AG04450 (cell line): ENCODE results near the gene ABI1. TPM values are rescaled to one million over a fixed set of nuclear protein-coding genes. Genes with fewer than 3 reads are reported as not detected.

Source experiments
- CTCF ChIA-PET: fragments of 300-600, 350-600 bp; formaldehyde crosslinking; extraction: SDS; loops from one replicate; lab custom pipeline; 2022; ENCODE audit warnings: antibody characterized with exemption, inconsistent platforms; lab: Charles Lee
- POLR2A ChIA-PET: fragments of 350-600 bp; formaldehyde crosslinking; extraction: SDS; loops from one replicate; lab custom pipeline; 2021; ENCODE audit warnings: antibody characterized with exemption, inconsistent platforms; lab: Yijun Ruan, JAX
- DNase-seq: peaks from one replicate; pipeline ENCODE4 v3.0.0-alpha.2; 2011; ENCODE audit warnings: low read depth, low spot score
- H3K27ac ChIP-seq: one replicate; pipeline ENCODE4 v1.5.1; 2012; ENCODE audit warnings: low read depth, low read length, control low read depth
- H3K27me3 ChIP-seq: one replicate; pipeline ENCODE4 v1.6.0; 2012; ENCODE audit warnings: low read length; ENCODE audit not compliant: control insufficient read depth, insufficient read depth
- H3K4me3 ChIP-seq: 2 replicates; pipeline ENCODE4 v1.5.1; 2011; ENCODE audit warnings: mild to moderate bottlenecking, low read depth, low read length, control low read depth
- H3K9me3 ChIP-seq: 2 replicates; pipeline ENCODE4 v1.5.1; 2012; ENCODE audit warnings: low read length; ENCODE audit not compliant: control insufficient read depth, insufficient read depth
- polyA plus RNA-seq: library from polyadenylated mRNA; depleted of rRNA; stranded (reverse); fragments of >200 nt; gene quantifications from 2 replicates; pipeline ENCODE4 v1.2.3, GENCODE V29; 2011
- TF ChIP-seq, protein P1 (sequence below): IDR thresholded peaks from 2 replicates; pipeline ENCODE4 v1.5.1; 2011; ENCODE audit warnings: low read depth, low read length, control low read depth, inconsistent platforms

ABI1 gene
- polyA plus RNA-seq, 1 experiment, result 64.2 TPM

DNA sequence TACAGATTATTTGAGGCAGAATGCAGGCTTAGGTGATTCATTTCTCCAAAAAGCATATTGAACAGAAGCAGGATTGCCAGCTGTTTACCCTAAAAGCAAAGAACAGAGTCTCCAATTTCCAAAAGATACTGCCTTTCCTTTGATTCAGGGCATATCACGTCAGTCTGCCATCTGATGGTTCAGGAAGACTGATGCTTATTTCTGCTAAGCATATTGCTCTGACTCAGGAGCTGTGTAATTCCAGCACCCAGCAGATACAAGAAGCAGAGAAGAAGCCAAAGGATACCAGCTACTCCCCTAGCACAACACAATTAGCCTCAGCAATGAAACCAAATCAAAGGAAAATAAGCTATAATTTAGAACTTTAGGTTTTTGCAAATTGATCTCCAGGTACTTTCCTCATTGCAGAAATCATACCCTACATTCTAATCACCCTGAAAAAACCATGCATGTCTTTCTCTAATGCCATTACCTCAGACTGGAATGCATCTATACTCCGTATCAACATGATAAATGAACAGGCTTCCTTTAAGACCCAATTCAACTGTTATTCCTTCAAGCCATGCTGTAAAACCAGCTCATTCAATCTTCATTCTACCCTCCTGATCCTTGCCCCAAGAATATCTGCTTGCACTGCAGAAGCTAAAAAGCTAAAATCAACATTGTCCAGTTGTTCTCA is 55.1 kb downstream of the ABI1 start:
- ChIA-PET CTCF (interaction anchor here (0.8 to 2.4 kb wide), 3 partner anchors 28 to 80 kb away, joined by 3 to 7 read pairs (median 5); partner anchors contain the start of gene ABI1), POLR2A (no interaction called here)
- H3K9me3 ChIP-seq, result no peaks in the 10 kb centered on the region
- H3K4me3 ChIP-seq, result no peak overlapping the region
- peak; percentile 13 for DNase-seq
- H3K27me3 ChIP-seq, result no peaks in the 10 kb centered on the region
- no peak overlapping the region for H3K27ac ChIP-seq
- TF ChIP-seq, protein P1, sequence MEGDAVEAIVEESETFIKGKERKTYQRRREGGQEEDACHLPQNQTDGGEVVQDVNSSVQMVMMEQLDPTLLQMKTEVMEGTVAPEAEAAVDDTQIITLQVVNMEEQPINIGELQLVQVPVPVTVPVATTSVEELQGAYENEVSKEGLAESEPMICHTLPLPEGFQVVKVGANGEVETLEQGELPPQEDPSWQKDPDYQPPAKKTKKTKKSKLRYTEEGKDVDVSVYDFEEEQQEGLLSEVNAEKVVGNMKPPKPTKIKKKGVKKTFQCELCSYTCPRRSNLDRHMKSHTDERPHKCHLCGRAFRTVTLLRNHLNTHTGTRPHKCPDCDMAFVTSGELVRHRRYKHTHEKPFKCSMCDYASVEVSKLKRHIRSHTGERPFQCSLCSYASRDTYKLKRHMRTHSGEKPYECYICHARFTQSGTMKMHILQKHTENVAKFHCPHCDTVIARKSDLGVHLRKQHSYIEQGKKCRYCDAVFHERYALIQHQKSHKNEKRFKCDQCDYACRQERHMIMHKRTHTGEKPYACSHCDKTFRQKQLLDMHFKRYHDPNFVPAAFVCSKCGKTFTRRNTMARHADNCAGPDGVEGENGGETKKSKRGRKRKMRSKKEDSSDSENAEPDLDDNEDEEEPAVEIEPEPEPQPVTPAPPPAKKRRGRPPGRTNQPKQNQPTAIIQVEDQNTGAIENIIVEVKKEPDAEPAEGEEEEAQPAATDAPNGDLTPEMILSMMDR, result no peak

DNA sequence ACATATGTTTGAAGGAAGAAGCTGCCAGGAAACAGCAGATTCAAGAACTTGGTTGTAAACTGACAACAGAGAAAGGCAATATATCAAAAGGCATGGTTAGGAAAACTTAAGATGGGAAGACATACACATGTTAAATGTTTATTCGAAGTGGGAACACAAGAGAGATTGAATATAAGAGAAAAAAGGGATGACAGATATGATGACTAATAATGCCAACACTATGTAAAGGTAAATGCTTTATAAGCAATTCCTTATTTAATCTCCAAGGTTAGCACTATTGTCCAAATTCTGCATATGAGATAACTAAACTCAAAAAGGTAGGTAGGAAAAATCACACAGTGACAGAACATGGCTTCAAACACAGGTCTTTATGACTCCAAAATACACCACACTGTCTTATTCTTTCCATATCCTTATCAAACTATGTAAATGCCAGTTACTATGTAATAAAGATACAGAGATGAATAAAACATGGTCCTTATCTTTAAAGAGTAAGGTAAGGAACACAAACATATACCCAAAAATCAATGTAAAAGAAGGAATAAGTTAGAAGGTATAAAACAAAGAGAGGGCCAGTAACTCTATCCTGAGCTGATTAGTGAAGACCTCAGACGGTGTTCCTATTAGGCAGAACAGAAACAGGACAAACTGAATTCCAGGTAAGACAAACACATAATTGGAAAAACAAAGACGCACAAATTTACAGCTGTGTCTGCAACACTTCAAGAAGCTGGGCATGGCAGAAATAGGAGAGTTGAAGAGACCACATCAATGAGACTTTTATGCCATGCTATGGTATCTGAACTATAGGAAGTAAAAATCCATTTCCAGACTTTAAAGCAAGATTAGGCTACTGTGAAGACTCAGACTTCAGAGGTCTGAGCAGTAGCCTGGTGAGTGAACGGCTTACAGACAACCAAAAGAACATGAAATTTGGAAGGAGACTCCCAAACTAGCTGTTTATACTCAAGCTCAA is 56.1 kb downstream of the ABI1 start:
- Histone ChIP-seq H3K9me3 (no peaks in the 10 kb centered on the region), H3K27me3 (no peaks in the 10 kb centered on the region), H3K4me3 (no peak overlapping the region), H3K27ac (no peak overlapping the region)
- ChIA-PET POLR2A (no interaction called here), CTCF (interaction anchor here (0.8 to 2.4 kb wide), 2 partner anchors 29 to 79 kb away, joined by 5 to 7 read pairs; no protein-coding TSS in a partner anchor)
- TF ChIP-seq, protein P1, result no peak
- DNase-seq, result no peak

DNA sequence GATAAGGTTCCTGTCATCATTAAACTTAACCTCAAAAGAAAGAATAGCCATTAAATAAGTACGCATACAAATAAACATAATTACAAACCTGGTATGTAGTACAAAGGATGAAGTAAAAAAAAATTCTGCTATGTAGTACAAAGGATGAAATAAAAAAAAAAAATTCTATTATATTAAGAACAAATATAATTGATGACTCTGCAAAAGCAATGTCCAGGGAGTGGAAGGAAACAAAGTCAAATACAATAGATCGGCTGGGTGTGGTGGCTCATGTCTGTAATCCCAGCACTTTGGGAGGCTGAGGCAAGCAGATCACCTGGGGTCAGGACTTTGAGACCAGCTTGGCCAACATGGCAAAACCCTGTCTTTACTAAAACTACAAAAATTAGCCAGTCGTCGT is 56.9 kb downstream of the ABI1 start:
- ChIA-PET CTCF (no interaction called here), POLR2A (no interaction called here)
- Histone ChIP-seq H3K9me3 (no peaks in the 10 kb centered on the region), H3K27me3 (no peaks in the 10 kb centered on the region), H3K4me3 (no peak overlapping the region), H3K27ac (no peak overlapping the region)
- TF ChIP-seq, protein P1, result no peak
- no peak for DNase-seq

DNA sequence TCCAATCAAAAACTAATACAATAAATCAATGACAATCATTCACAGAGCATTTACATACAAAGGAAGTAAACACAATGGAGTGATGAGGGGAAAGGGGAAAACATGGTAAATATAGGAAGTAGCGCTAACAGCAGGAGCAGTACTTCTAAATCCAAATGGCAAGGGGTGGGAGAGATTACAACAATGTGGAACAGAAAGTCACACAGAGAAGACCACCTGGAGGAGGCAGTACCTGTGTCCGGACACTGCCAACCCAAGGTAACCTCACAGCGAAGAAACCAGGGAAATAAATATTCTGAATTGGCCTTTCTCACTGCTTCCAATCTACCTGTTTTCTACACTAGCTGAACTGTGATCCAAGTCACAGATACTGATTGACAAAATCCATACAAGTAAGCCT is 58.2 kb downstream of the ABI1 start:
- Histone ChIP-seq H3K9me3 (no peaks in the 10 kb centered on the region), H3K27me3 (no peaks in the 10 kb centered on the region), H3K4me3 (no peak overlapping the region), H3K27ac (no peak overlapping the region)
- no peak for DNase-seq
- TF ChIP-seq, protein P1, result no peak
- ChIA-PET CTCF (no interaction called here), POLR2A (no interaction called here)
